Spleen (tissue), 11 donors: ENCODE data around the gene SARS1. TPM values are rescaled to one million over a fixed set of nuclear protein-coding genes. Genes with fewer than 3 reads are reported as not detected.
A peak's percentile ranks its signal among the peaks of the same experiment; 100 is the strongest.

Experiments used
- DNase-seq: peaks from one replicate; pipeline ENCODE4 v3.0.0-alpha.2; 2020
- H3K27ac ChIP-seq, 8 donors: fragments of 200-600 bp; sonication (generic) in 7 of 8; 1 replicate in 4 of 8; 2 replicates in 4 of 8; pipeline versions ENCODE4 v1.5.0 to v1.8.0; 2016 to 2021; ENCODE audit warnings: inconsistent platforms in 4 of 8, mild to moderate bottlenecking in 4 of 8, moderate library complexity in 1 of 8
- H3K27me3 ChIP-seq, 7 donors: fragments of 200-600 bp; sonication (generic) in 6 of 7; replicated peaks in 1 of 7; 1 replicate in 4 of 7; 2 replicates in 3 of 7; pipeline versions ENCODE4 v1.5.0 to v1.8.0; 2016 to 2021; ENCODE audit warnings: inconsistent platforms in 3 of 7, mild to moderate bottlenecking in 1 of 7
- H3K36me3 ChIP-seq, 6 donors: fragments of 200-600 bp; sonication (generic) in 5 of 6; 1 replicate in 4 of 6; 2 replicates in 2 of 6; pipeline versions ENCODE4 v1.5.0 to v1.8.0; 2016 to 2021; ENCODE audit warnings: inconsistent platforms in 2 of 6
- H3K4me1 ChIP-seq, 6 donors: fragments of 200-600 bp; sonication (generic) in 5 of 6; 1 replicate in 3 of 6; 2 replicates in 3 of 6; pipeline versions ENCODE4 v1.5.0 to v1.8.0; 2016 to 2021; ENCODE audit warnings: inconsistent platforms in 3 of 6
- H3K4me3 ChIP-seq, 8 donors: fragments of 200-600 bp; sonication (generic) in 7 of 8; 1 replicate in 4 of 8; 2 replicates in 4 of 8; pipeline versions ENCODE4 v1.5.0 to v1.8.0; 2016 to 2021; ENCODE audit warnings: inconsistent platforms in 4 of 8, mild to moderate bottlenecking in 4 of 8, moderate library complexity in 2 of 8
- H3K9me3 ChIP-seq, 8 donors: fragments of 200-600 bp; sonication (generic) in 7 of 8; 1 replicate in 4 of 8; 2 replicates in 4 of 8; pipeline versions ENCODE4 v1.5.0 to v1.8.0; 2016 to 2021; ENCODE audit warnings: inconsistent platforms in 4 of 8
- POLR2A ChIP-seq, 3 donors: fragments of 450-650 bp; IDR thresholded peaks; one replicate each; pipeline ENCODE4 v1.5.1; 2017; ENCODE audit warnings: antibody characterized with exemption in 3 of 3, mild to moderate bottlenecking in 1 of 3
- POLR2AphosphoS5 ChIP-seq, 3 donors: sonication (generic); formaldehyde crosslinking; IDR thresholded peaks; one replicate each; pipeline ENCODE4 v1.5.1; 2017; ENCODE audit warnings: antibody characterized with exemption in 3 of 3
- WGBS, 5 donors: extraction: QIAGEN DNeasy Blood & Tissue Kit in 3 of 5; methylation state at CpG; one replicate each; pipeline versions ENCODE4 v1.1.5 to v1.1.7; 2013 to 2018; 5-methylcytosine and 5-hydroxymethylcytosine counted together
- intact Hi-C: fragments of 100-400 bp; cut with DNase I; formaldehyde crosslinking; loops from one replicate; pipeline ENCODE4 v1.15.0; 2023; ENCODE audit warnings: low total_unique reads
- polyA plus RNA-seq, 3 donors: library from polyadenylated mRNA; stranded (reverse); fragments of 200-250 nt; gene quantifications; one replicate each; pipeline ENCODE4 v1.2.1, GENCODE V29; 2013
- total RNA-seq, 7 donors: library from RNA; depleted of rRNA in 3 of 7; stranded (reverse); fragments of >200 nt in 3 of 7; fragmentation: NEBNext Ultra II Directional in 4 of 7; extraction: Animal tissue kit (Norgen Biotek cat#: 25700) in 4 of 7; gene quantifications; one replicate each; pipeline versions ENCODE4 v1.1.0 to v1.2.1, GENCODE V29; 2016 to 2021
- TF ChIP-seq, protein P1 (sequence below), 11 experiments: fragments of 200-600 bp in 7 of 11; fragments of 450-650 bp in 4 of 11; sonication (generic) in 4 of 11; IDR thresholded peaks in 8 of 11; conservative IDR thresholded peaks in 3 of 11; 1 replicate in 7 of 11; 2 replicates in 4 of 11; pipeline versions ENCODE4 v1.4.0 to v1.8.0; 2016 to 2021; ENCODE audit warnings: antibody characterized with exemption in 11 of 11, inconsistent platforms in 4 of 11, mild to moderate bottlenecking in 1 of 11
- donor health status: healthy with polysubstance abuse.
- donor health status: DM: no; HTN: no; CAD: no; lungs with moderate emphysema.
- donor health status: DM: no; HTN: no; CAD: no.
- donor health status: Bipolar disorder and iron deficiency.
- donor health status: healthy.
- donor health status: DM: no; HTN: no; CAD: no.
- donor health status: DM: yes; HTN: yes; CAD: no.

Gene SARS1
- total and polyA plus RNA-seq, 10 donors, result 47.2 to 138 (median 99.0) TPM

DNA sequence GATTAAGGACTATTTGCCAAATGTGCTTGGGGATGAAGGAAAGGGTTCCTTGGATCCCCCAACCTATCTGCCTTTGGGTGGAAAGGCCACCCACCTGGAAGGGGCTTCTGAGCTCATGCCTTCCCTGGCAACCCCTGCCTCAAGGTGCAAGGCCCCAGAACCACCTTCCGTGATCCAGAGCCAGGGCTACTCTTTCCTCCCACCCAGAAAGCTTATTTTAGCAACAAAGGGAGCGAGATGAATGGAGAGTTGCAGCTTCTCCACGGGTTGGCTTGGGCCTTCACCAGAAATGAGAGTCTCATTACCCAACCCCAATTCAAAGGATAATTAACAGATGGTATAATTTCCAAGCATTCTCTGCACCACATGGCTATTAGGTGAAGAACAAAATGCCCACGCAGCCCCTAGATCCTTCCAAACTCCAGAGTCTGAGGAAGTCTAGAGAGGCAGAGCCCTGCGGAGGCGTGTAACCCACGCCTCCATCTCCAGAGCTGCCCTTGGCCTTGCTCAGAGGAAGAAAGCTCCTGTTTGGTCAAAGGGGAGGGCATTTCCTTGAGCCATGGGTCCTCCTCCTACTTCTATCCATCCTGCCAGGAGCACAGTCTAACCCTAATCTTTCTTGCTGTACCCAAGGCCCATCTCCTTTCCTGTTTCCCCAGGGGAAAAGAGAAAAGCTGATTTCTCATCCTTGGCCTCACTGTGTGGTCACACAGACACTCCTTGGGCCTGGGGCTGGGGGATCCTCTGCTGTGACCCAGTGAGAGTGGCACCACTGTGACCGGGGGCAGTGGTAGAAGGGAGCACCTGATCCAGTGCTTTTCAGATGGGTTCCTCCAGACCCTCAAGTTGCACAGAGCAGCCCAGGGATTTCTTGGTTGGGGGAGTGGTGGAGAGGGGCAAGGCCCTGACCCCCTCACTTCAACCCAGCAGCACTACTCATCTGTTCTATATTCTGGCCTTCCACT is 34.0 kb downstream of the SARS1 start:
- DNase-seq, result no peak

DNA sequence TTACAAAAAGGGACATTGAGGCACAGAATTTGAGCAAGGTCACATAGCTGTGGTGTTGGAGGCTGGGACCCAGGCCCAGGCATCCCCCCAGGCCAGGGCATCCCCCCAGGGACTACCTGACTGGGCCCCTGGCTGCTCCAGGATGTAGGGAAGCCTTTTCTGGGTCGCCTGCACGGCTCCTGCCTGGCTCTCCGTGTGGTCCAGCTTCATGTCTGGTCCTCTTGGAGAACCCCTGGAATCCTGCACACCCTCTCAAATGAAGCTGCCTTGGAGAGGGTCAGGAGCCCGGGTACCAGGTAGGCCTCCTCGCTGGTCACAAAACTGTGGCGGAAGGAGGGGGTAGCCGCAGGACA is 34.7 kb downstream of the SARS1 start:
- intact Hi-C loops, result no loop called here
- peak; percentile 63 for DNase-seq

More for the DNA sequence above, 34.0 kb downstream of the SARS1 start:
- WGBS, 5 donors, result 77 to 86% (median 84%) methylated on average over 8 of the region's 8 CpGs
- H3K27ac ChIP-seq, result no peak overlapping the region
- H3K4me3 ChIP-seq, result no peak overlapping the region
- H3K4me1 ChIP-seq, result peaks cover 0 to 18% (median 15%) of the 10 kb centered on the region in 6 donors
- intact Hi-C loops, result no loop called here
- H3K27me3 ChIP-seq, result peaks cover 0 to 85% (median 7%) of the 10 kb centered on the region in 7 donors
- no peaks in the 10 kb centered on the region for H3K36me3 ChIP-seq
- TF ChIP-seq POLR2A (IDR thresholded peaks at IDR 0.05) (no peak), POLR2AphosphoS5 (IDR thresholded peaks at IDR 0.05) (no peak)
- TF ChIP-seq, protein P1, sequence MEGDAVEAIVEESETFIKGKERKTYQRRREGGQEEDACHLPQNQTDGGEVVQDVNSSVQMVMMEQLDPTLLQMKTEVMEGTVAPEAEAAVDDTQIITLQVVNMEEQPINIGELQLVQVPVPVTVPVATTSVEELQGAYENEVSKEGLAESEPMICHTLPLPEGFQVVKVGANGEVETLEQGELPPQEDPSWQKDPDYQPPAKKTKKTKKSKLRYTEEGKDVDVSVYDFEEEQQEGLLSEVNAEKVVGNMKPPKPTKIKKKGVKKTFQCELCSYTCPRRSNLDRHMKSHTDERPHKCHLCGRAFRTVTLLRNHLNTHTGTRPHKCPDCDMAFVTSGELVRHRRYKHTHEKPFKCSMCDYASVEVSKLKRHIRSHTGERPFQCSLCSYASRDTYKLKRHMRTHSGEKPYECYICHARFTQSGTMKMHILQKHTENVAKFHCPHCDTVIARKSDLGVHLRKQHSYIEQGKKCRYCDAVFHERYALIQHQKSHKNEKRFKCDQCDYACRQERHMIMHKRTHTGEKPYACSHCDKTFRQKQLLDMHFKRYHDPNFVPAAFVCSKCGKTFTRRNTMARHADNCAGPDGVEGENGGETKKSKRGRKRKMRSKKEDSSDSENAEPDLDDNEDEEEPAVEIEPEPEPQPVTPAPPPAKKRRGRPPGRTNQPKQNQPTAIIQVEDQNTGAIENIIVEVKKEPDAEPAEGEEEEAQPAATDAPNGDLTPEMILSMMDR (IDR thresholded peaks at IDR 0.05 in 8 of 11, conservative IDR thresholded peaks at IDR 0.05 in 3 of 11), result no peak
- H3K9me3 ChIP-seq, result no peaks in the 10 kb centered on the region

DNA sequence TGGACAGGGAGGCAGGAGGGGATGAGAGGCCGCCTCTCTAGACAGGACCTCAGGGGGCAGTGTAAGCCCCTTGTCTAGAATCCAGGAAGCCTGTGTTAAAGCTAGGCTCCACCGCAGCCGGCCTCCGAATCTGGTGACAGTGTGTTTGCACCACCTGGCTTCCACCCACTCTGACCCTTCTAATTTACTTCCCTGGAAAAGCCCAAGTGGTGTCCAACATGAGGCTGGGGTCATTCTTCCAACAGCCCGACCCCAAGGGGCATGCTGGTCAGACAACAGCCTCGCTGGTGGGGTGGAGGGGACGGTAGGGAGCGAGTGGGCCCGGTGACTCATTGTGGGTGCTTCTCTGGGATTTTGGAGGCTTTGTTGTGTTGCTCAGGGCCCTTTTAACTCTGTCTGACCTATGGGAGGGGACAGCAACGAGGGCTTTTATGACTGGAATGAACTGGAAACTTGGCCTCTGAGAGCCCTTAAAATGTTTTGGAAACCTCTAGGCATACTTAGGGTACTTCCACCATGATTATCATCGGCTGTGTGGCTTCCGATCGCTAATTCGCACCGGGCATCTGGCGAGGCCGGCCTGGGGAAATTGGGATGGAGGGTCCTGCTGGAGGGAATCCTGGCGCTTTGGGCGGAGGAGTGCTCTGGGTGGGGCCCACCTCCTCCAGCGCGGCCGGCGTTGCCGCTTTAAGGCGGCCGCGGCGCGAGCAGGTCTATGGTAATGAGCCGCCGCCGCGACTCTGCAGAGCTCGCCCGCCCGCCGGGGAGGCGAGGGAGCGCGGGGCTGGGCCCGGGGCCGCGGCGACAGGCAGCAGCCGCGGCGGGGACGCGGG is 35.3 kb downstream of the SARS1 start, which contains the start of gene CELSR2:
Gene CELSR2 (plus strand): TSS at position 743 of the 833 bp plus-strand sequence. CDS start 541 bp downstream, outside the sequence.
- H3K4me3 ChIP-seq, result peak within 1 kb of the TSS; percentile 25 to 86 (median 58)
- no peaks in the 10 kb centered on the region for H3K9me3 ChIP-seq
- TF ChIP-seq, protein P1 (IDR thresholded peaks at IDR 0.05 in 8 of 11, conservative IDR thresholded peaks at IDR 0.05 in 3 of 11), result no peak
- TF ChIP-seq POLR2A (IDR thresholded peaks at IDR 0.05) (no peak), POLR2AphosphoS5 (IDR thresholded peaks at IDR 0.05) (peak in 2 of 3 donors; percentile 55 to 62)
- H3K36me3 ChIP-seq, result no peaks in the 10 kb centered on the region
- 16 to 36% (median 31%) methylated on average over 20 to 49 of the region's 49 CpGs for WGBS, 5 donors
- H3K27me3 ChIP-seq, result peaks cover 0 to 72% (median 7%) of the 10 kb centered on the region in 7 donors
- peaks cover 0 to 27% (median 18%) of the 10 kb centered on the region in 6 donors for H3K4me1 ChIP-seq
- peak; percentile 88 for DNase-seq
- H3K27ac ChIP-seq, result no peak within 1 kb of the TSS
- intact Hi-C loops, result no loop called here

More for the DNA sequence above, 34.7 kb downstream of the SARS1 start:
- 84 to 99% (median 95%) methylated on average over 7 of the region's 7 CpGs for WGBS, 5 donors
- TF ChIP-seq POLR2AphosphoS5 (IDR thresholded peaks at IDR 0.05), result no peak
- TF ChIP-seq POLR2A (IDR thresholded peaks at IDR 0.05), result no peak
- TF ChIP-seq, protein P1 (IDR thresholded peaks at IDR 0.05 in 8 of 11, conservative IDR thresholded peaks at IDR 0.05 in 3 of 11), result no peak
- Histone ChIP-seq H3K36me3 (no peaks in the 10 kb centered on the region), H3K9me3 (no peaks in the 10 kb centered on the region), H3K4me3 (no peak overlapping the region), H3K4me1 (peaks cover 0 to 21% (median 16%) of the 10 kb centered on the region in 6 donors), H3K27me3 (peaks cover 0 to 77% (median 7%) of the 10 kb centered on the region in 7 donors), H3K27ac (no peak overlapping the region)
